RCC 7860 (cell line): ENCODE data around the gene STN1.
"Not testable (repeated sequence)": the region's sequence is repeated elsewhere in the genome, so short reads cannot be mapped to it uniquely, and the experiment has no call there.

Experiments
- DNase-seq: peaks from one replicate; pipeline ENCODE4 v3.0.0-alpha.2; 2015; ENCODE audit warnings: low spot score
- FAIRE-seq: peaks from 2 replicates; lab custom pipeline; 2012; peaks lifted over from hg19 to GRCh38; lab: Jason Lieb, UNC

STN1 gene

GRCh38 chr10:103847909-103848468, 70.0 kb downstream of the STN1 start:
- no peak for DNase-seq
- no peak for FAIRE-seq

GRCh38 chr10:103847346-103847745, 70.6 kb downstream of the STN1 start:
- DNase-seq (no peak), FAIRE-seq (no peak)

- DNase-seq = no peak
- no peak for FAIRE-seq
Observed at GRCh38 chr10:103845972-103846371, 72.0 kb downstream of the STN1 start.

GRCh38 chr10:103845346-103845745, 72.6 kb downstream of the STN1 start:
- DNase-seq, FAIRE-seq: not testable (repeated sequence)

GRCh38 chr10:103843854-103844570, 74.0 kb downstream of the STN1 start:
- DNase-seq (no peak), FAIRE-seq (no peak)

- DNase-seq (no peak), FAIRE-seq (no peak)
Observed at GRCh38 chr10:103843045-103843444, 74.9 kb downstream of the STN1 start.

- FAIRE-seq (no peak), DNase-seq (no peak)
Observed at GRCh38 chr10:103842605-103843004, 75.4 kb downstream of the STN1 start.

- DNase-seq = no peak
- no peak for FAIRE-seq
Observed at GRCh38 chr10:103841519-103841918, 76.5 kb downstream of the STN1 start.

GRCh38 chr10:103840740-103841070, 77.3 kb downstream of the STN1 start:
- no peak for DNase-seq
- no peak for FAIRE-seq

- no peak for DNase-seq
- no peak for FAIRE-seq
Observed at GRCh38 chr10:103839872-103840739, 77.9 kb downstream of the STN1 start.

GRCh38 chr10:103839519-103839871, 78.5 kb downstream of the STN1 start:
- FAIRE-seq = no peak
- DNase-seq = no peak

- no peak for FAIRE-seq
Observed at GRCh38 chr10:103838862-103839518, 79.0 kb downstream of the STN1 start.

GRCh38 chr10:103838070-103838395, 80.0 kb downstream of the STN1 start:
- no peak for DNase-seq
- FAIRE-seq = no peak

More at GRCh38 chr10:103838862-103839518, 79.0 kb downstream of the STN1 start:
- no peak for DNase-seq

- FAIRE-seq (no peak), DNase-seq (no peak)
Observed at GRCh38 chr10:103837370-103838069, 80.5 kb downstream of the STN1 start.

GRCh38 chr10:103836861-103837260, 81.1 kb downstream of the STN1 start:
- DNase-seq (no peak), FAIRE-seq (no peak)

GRCh38 chr10:103836273-103836672, 81.7 kb downstream of the STN1 start:
- no peak for DNase-seq
- no peak for FAIRE-seq

- no peak for DNase-seq
- FAIRE-seq = no peak
Observed at GRCh38 chr10:103835096-103836050, 82.6 kb downstream of the STN1 start.

GRCh38 chr10:103834436-103835095, 83.4 kb downstream of the STN1 start:
- FAIRE-seq (no peak), DNase-seq (no peak)

- DNase-seq = no peak
- FAIRE-seq = no peak
Observed at GRCh38 chr10:103833731-103834365, 84.1 kb downstream of the STN1 start.
